B cell (primary cell): ENCODE measurements around the gene TPP2. TPM values are rescaled to one million over a fixed set of nuclear protein-coding genes. Genes with fewer than 3 reads are reported as not detected.

Source experiments
- ATAC-seq: fragments of 200-7000 bp; cut with Tn5 transposase; one replicate; pipeline ENCODE4 v1.10.0; 2021; ENCODE audit warnings: low read depth, mild to moderate bottlenecking, moderate number of reproducible peaks, moderate library complexity
- CTCF ChIA-PET: fragments of 350-600 bp; sonication (Branson Sonifier 250); formaldehyde crosslinking; loops from one replicate; lab custom pipeline; 2021; ENCODE audit warnings: antibody characterized with exemption, inconsistent platforms; lab: Charles Lee
- POLR2A ChIA-PET: fragments of 350-600 bp; sonication (Branson Sonifier 250); formaldehyde crosslinking; loops from one replicate; lab custom pipeline; 2021; ENCODE audit warnings: antibody characterized with exemption; lab: Charles Lee
- DNase-seq: peaks from one replicate; pipeline ENCODE4 v3.0.0; 2013
- H2AFZ ChIP-seq: 2 replicates; pipeline ENCODE4 v1.6.1; 2012; ENCODE audit warnings: mild to moderate bottlenecking, low read depth, low read length; ENCODE audit not compliant: insufficient read depth, poor library complexity, severe bottlenecking
- H3K27ac ChIP-seq, 2 donors: 1 replicate in 1 of 2; 2 replicates in 1 of 2; pipeline ENCODE4 v1.5.1; 2012 to 2013; ENCODE audit warnings: low read length in 2 of 2, mild to moderate bottlenecking in 2 of 2, moderate library complexity in 1 of 2
- H3K27me3 ChIP-seq, 4 experiments: fragments of 200-600 bp in 1 of 4; sonication (generic) in 1 of 4; replicated peaks in 1 of 4; 1 replicate in 2 of 4; 2 replicates in 2 of 4; pipeline versions ENCODE4 v1.6.1 to v1.7.0; 2013 to 2016; ENCODE audit warnings: low read length in 3 of 4, mild to moderate bottlenecking in 2 of 4, mixed read lengths in 1 of 4, moderate library complexity in 1 of 4; ENCODE audit not compliant: insufficient read depth in 4 of 4, control insufficient read depth in 3 of 4; ENCODE audit errors: control extremely low read depth in 1 of 4
- H3K36me3 ChIP-seq, 2 experiments: replicated peaks in 1 of 2; 1 replicate in 1 of 2; 2 replicates in 1 of 2; pipeline versions ENCODE4 v1.6.1 to v1.7.1; 2013; ENCODE audit warnings: low read length in 1 of 2; ENCODE audit not compliant: insufficient read depth in 2 of 2, control insufficient read depth in 1 of 2; ENCODE audit errors: control extremely low read depth in 1 of 2, extremely low read depth in 1 of 2
- H3K4me1 ChIP-seq, 2 donors: fragments of 200-600 bp in 1 of 2; sonication (generic) in 1 of 2; 1 replicate in 1 of 2; 2 replicates in 1 of 2; pipeline versions ENCODE4 v1.5.1 to v1.6.1; 2013 to 2017; ENCODE audit warnings: low read length in 2 of 2; ENCODE audit not compliant: control insufficient read depth in 2 of 2, insufficient read depth in 2 of 2
- H3K4me2 ChIP-seq: replicated peaks from 2 replicates; pipeline ENCODE3; 2012; ENCODE audit warnings: mild to moderate bottlenecking, low read depth, low read length; ENCODE audit not compliant: poor library complexity, severe bottlenecking
- H3K4me3 ChIP-seq, 5 experiments: fragments of 200-600 bp in 1 of 5; sonication (generic) in 1 of 5; 1 replicate in 3 of 5; 2 replicates in 2 of 5; pipeline versions ENCODE4 v1.5.1 to v1.7.0; 2011 to 2016; ENCODE audit warnings: low read length in 4 of 5, mild to moderate bottlenecking in 4 of 5, low read depth in 2 of 5, control low read depth in 1 of 5, moderate library complexity in 1 of 5; ENCODE audit not compliant: insufficient read depth in 1 of 5; ENCODE audit errors: control extremely low read depth in 1 of 5, extremely low read depth in 1 of 5
- H3K79me2 ChIP-seq: fragments of 200-600 bp; sonication (generic); one replicate; pipeline ENCODE4 v1.6.0; 2016; ENCODE audit warnings: low read length; ENCODE audit not compliant: control insufficient read depth, insufficient read depth
- H3K9ac ChIP-seq: fragments of 200-600 bp; sonication (generic); 2 replicates; pipeline ENCODE4 v1.6.1; 2017; ENCODE audit warnings: mild to moderate bottlenecking, low read length, moderate library complexity
- H3K9me3 ChIP-seq, 3 donors: one replicate each; pipeline versions ENCODE4 v1.6.1 to v1.7.1; 2013; ENCODE audit warnings: low read length in 2 of 3; ENCODE audit not compliant: control insufficient read depth in 2 of 3, insufficient read depth in 1 of 3; ENCODE audit errors: control extremely low read depth in 1 of 3
- H4K20me1 ChIP-seq: 2 replicates; pipeline ENCODE4 v1.6.0; 2012; ENCODE audit warnings: mild to moderate bottlenecking, low read length; ENCODE audit not compliant: insufficient read depth, control insufficient read depth, poor library complexity, severe bottlenecking
- H3K27ac Mint-ChIP-seq: one replicate; pipeline ENCODE4 v1.8.0; 2021; ENCODE audit warnings: mixed read lengths
- H3K27me3 Mint-ChIP-seq: one replicate; pipeline ENCODE4 v1.8.0; 2021; ENCODE audit warnings: mixed read lengths
- H3K4me1 Mint-ChIP-seq: one replicate; pipeline ENCODE4 v1.8.0; 2021; ENCODE audit warnings: mixed read lengths
- H3K4me3 Mint-ChIP-seq: one replicate; pipeline ENCODE4 v1.8.0; 2021; ENCODE audit warnings: mixed read lengths
- H3K9me3 Mint-ChIP-seq: one replicate; pipeline ENCODE4 v1.8.0; 2022; ENCODE audit warnings: mixed read lengths; ENCODE audit not compliant: insufficient read depth
- EZH2 ChIP-seq: IDR thresholded peaks from 2 replicates; pipeline ENCODE4 v1.6.1; 2012; ENCODE audit warnings: borderline replicate concordance, low read depth, mild to moderate bottlenecking, moderate library complexity, low read length; ENCODE audit not compliant: insufficient read depth, poor library complexity, severe bottlenecking
- intact Hi-C: fragments of 100-400 bp; cut with micrococcal nuclease; formaldehyde crosslinking; loops from one replicate; pipeline ENCODE4 v1.10.0; 2022
- polyA plus RNA-seq: library from polyadenylated mRNA; depleted of rRNA; stranded (reverse); fragments of >200 nt; gene quantifications from 2 replicates; pipeline ENCODE4 v1.2.3, GENCODE V29; 2012
- total RNA-seq, 2 donors: library from RNA; stranded (reverse); fragments of 120-200 nt in 1 of 2; gene quantifications; 1 replicate in 1 of 2; 2 replicates in 1 of 2; pipeline versions ENCODE4 v1.2.3 to v1.2.4, GENCODE V29; 2013 to 2022
- TF ChIP-seq, protein P1 (sequence below): fragments of 200-600 bp; IDR thresholded peaks from one replicate; pipeline ENCODE4 v1.8.0; 2022; ENCODE audit warnings: antibody characterized with exemption, mild to moderate bottlenecking

Gene TPP2
- total and polyA plus RNA-seq, 2 donors (not counting 1 experiment from before 2014, with no cell fraction given): 22.1 to 51.1 TPM

DNA sequence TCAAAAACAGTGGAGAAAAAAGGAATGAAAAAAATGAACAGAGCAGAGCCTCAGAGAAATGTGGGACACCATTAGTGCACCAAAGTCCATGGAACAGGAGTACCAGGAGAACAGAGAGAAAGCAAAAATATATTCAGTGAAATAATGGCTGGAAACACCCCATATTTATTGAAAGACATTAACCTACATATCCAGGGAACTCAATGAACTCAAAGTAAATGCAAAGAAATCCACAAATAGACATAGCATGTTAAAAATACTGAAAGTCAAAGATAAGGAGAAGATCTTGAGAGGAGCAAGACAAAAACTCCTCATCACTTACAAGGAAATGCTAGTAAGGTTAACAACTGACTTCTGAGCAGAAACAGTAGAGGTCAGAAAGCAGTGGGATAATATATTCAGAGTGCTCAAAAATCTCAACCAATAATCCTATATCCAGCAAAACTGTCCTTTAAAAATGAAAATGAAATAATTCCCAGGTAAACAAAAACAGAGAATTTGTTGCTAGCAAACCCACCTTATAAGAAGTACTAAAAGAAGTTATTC, 62.5 kb downstream of the TPP2 start:
- H3K36me3 ChIP-seq: peaks cover 1 to 56% of the 10 kb centered on the region in 2 experiments

DNA sequence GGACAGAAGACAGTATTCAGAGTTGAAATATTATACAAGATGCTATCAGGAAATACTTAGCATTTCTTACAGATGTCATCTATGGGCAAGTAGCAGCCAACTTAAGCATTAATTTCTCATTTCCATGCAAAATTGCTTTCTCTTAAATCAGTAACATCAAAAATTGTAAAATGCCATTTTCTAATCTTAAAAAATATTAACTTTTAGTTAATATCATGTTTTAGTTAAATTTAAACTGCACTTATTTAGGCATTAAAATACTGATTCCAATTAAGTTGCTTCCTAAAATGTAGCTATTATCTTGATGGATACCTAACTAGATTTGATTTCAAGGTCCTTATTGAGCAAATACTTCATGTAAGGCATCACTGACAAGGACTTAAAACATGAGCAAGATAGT, 70.2 kb downstream of the TPP2 start:
- Histone ChIP-seq H3K9ac (no peak overlapping the region), H4K20me1 (no peaks in the 10 kb centered on the region), H3K27ac (no peak overlapping the region), H3K4me1 (no peaks in the 10 kb centered on the region), H3K79me2 (no peaks in the 10 kb centered on the region), H3K9me3 (peaks cover 4 to 22% (median 5%) of the 10 kb centered on the region in 3 donors), H3K4me3 (no peak overlapping the region), H2AFZ (no peak overlapping the region), H3K36me3 (peaks cover 16 to 63% of the 10 kb centered on the region in 2 experiments), H3K4me2 (no peak overlapping the region), H3K27me3 (no peaks in the 10 kb centered on the region)
- ChIA-PET POLR2A (interaction anchor here (0.6 kb wide), 1 partner anchor 14 kb away, joined by 5 read pairs; no protein-coding TSS in a partner anchor), CTCF (interaction anchor here (0.9 kb wide), 1 partner anchor 9 kb away, joined by 3 read pairs; no protein-coding TSS in a partner anchor)
- H3K9me3 Mint-ChIP-seq: peaks cover 15% of the 10 kb centered on the region
- TF ChIP-seq, protein P1, sequence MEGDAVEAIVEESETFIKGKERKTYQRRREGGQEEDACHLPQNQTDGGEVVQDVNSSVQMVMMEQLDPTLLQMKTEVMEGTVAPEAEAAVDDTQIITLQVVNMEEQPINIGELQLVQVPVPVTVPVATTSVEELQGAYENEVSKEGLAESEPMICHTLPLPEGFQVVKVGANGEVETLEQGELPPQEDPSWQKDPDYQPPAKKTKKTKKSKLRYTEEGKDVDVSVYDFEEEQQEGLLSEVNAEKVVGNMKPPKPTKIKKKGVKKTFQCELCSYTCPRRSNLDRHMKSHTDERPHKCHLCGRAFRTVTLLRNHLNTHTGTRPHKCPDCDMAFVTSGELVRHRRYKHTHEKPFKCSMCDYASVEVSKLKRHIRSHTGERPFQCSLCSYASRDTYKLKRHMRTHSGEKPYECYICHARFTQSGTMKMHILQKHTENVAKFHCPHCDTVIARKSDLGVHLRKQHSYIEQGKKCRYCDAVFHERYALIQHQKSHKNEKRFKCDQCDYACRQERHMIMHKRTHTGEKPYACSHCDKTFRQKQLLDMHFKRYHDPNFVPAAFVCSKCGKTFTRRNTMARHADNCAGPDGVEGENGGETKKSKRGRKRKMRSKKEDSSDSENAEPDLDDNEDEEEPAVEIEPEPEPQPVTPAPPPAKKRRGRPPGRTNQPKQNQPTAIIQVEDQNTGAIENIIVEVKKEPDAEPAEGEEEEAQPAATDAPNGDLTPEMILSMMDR: no peak
- no peak for TF ChIP-seq EZH2
- intact Hi-C loops: no loop called here
- H3K4me1 Mint-ChIP-seq: no peaks in the 10 kb centered on the region
- ATAC-seq (no peak), DNase-seq (no peak)
- H3K27ac Mint-ChIP-seq: no peak overlapping the region
- no peaks in the 10 kb centered on the region for H3K27me3 Mint-ChIP-seq
- H3K4me3 Mint-ChIP-seq: no peak overlapping the region

More for the DNA sequence above, 62.5 kb downstream of the TPP2 start:
- H3K9me3 ChIP-seq: peaks cover 0 to 3% (median 1%) of the 10 kb centered on the region in 3 donors
- no peak for DNase-seq
- H3K4me1 ChIP-seq: no peaks in the 10 kb centered on the region
- no peaks in the 10 kb centered on the region for H3K4me1 Mint-ChIP-seq
- H4K20me1 ChIP-seq: no peaks in the 10 kb centered on the region
- no peak for TF ChIP-seq EZH2
- TF ChIP-seq, protein P1: no peak
- no peak overlapping the region for H2AFZ ChIP-seq
- H3K79me2 ChIP-seq: no peaks in the 10 kb centered on the region
- H3K9me3 Mint-ChIP-seq: no peaks in the 10 kb centered on the region
- H3K27me3 ChIP-seq: no peaks in the 10 kb centered on the region
- H3K27ac Mint-ChIP-seq: no peak overlapping the region
- no peak for ATAC-seq
- H3K27ac ChIP-seq: no peak overlapping the region
- no peak overlapping the region for H3K4me3 Mint-ChIP-seq
- H3K4me2 ChIP-seq: no peak overlapping the region
- intact Hi-C loops: no loop called here
- no peak overlapping the region for H3K4me3 ChIP-seq
- ChIA-PET POLR2A (no interaction called here), CTCF (interaction anchor here (1.1 to 1.4 kb wide), 2 partner anchors 65 to 67 kb away, joined by 3 read pairs; no protein-coding TSS in a partner anchor)
- no peak overlapping the region for H3K9ac ChIP-seq
- no peaks in the 10 kb centered on the region for H3K27me3 Mint-ChIP-seq
